ENCODE measurements around the gene MKNK1.

- no peak for TF ChIP-seq CTCF (IDR thresholded peaks at IDR 0.05; ENCODE audit: low read depth, low read length)
- TF ChIP-seq POLR2A (IDR thresholded peaks at IDR 0.05; ENCODE audit: extremely low read depth, insufficient read length), result no peak
- TF ChIP-seq, protein P1, sequence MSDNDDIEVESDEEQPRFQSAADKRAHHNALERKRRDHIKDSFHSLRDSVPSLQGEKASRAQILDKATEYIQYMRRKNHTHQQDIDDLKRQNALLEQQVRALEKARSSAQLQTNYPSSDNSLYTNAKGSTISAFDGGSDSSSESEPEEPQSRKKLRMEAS (IDR thresholded peaks at IDR 0.05; ENCODE audit: low read depth, low read length), result no peak
- no peak for TF ChIP-seq MYC (IDR thresholded peaks at IDR 0.05; ENCODE audit: low read depth, low read length)
Observed at GRCh38 chr1:46575778-46576177, 28.3 kb downstream of the MKNK1 start.
